GM23248 (cell line): ENCODE data around the gene CTBP2.

Experiments
- EZH2 ChIP-seq: fragments of 200-600 bp; sonication (generic); IDR thresholded peaks from 2 replicates; pipeline ENCODE4 v1.6.1; 2018; ENCODE audit warnings: antibody characterized with exemption, mild to moderate bottlenecking; ENCODE audit not compliant: insufficient read depth, poor library complexity, severe bottlenecking
- EZH2phosphoT487 ChIP-seq: fragments of 200-600 bp; sonication (generic); IDR thresholded peaks from 2 replicates; pipeline ENCODE4 v1.6.1; 2018; ENCODE audit warnings: antibody characterized with exemption, moderate library complexity, mild to moderate bottlenecking, low read depth; ENCODE audit not compliant: insufficient read depth

DNA sequence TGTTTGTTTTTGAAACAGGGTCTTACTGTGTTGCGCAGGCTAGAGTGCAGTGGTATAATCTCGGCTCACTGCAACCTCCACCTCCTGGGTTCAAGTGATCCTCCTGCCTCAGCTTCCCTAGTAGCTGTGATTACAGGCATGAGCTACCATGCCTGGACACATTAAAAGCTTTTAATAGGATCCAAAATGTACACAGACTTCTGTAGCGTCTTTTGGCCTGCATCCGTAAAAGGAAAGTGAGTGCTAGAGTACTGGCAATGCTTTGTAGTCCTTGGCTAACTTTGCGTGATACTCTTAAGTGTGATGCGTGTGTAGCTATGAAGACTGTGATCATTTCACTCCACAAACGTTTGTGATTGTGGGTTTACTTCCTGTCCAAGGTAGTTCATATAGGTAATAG is 205.1 kb downstream of the CTBP2 start:
- no peak for TF ChIP-seq EZH2
- TF ChIP-seq EZH2phosphoT487 = no peak
